HL-60/S4 treated with phorbol 12-myristate 13-acetate at 8.2 ng/mL for 4 days and 3 days (cell line): ENCODE measurements around the gene WBP1L.
"Not testable (repeated sequence)": the region's sequence is repeated elsewhere in the genome, so short reads cannot be mapped to it uniquely, and the experiment has no call there.

Experiments used
- in situ Hi-C: fragments of 300-500 bp; cut with MboI; formaldehyde crosslinking; loops from 2 replicates; pipeline ENCODE4 v1.15.0; 2022; ENCODE audit warnings: low sequenced_read_pairs

The WBP1L gene

DNA sequence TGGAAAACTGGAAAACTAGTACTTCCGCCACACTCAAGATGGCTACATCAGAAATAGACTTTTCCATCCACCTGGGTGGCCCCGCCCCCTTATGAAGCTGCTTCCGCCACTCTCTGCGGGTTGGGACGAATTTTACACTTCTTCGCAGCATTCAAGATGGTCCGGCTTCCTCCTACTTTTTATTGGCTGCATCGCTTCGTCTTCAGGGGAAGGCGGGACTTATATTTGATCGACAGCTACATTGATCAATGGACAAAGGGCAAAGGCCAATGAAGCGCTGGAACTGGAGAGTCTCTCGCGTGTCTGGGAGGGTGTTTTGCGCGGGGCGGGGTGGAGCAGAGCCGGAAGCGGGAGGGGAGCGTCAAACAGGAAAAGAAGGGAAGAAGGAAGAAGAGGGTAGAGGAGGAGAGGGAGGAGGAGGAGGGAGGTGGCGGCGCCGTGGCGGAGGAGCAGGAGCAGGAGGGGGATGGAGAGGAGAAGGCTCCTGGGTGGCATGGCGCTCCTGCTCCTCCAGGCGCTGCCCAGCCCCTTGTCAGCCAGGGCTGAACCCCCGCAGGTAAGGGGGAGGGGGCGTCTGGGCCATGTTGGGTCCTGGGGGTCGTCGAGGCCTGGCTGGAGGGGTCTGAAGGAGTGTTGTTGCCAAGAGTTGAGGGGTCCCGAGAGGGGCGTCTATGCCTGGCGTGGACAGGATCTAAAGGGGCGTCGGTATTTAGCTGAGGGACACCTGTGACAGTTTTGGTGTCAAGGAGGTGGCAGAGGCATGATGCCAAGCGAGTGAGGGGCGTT, at the start of gene WBP1L:
TSS of gene WBP1L (plus strand) at position 361 of the 786 bp plus-strand sequence. CDS start at position 467, 106 bp downstream.
- in situ Hi-C loops, result loop anchor here (5.0 to 25.0 kb wide), 2 partner anchors 69 to 319 kb away; no protein-coding TSS in a partner anchor

- in situ Hi-C loops, result not testable (repeated sequence)
Observed at GRCh38 chr10:102695401-102695800, 48.3 kb upstream of the WBP1L start.

DNA sequence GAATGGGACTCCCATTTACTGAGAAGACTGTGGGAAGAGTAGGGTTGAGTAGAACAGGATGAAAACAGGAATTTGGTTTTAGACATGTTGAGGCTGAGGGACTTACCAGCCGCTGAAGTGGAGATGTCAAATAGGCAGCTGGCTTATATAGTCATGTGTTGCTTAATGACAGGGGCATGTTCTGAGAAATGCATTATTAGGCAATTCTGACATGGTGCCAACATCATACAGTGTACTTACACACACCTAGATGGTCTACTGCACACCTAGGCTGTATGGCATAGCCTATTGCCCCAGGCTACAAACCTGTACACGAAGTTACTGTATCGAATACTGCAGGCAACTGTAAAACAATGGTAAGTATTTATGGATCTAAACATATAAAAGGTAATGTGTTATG, 47.0 kb upstream of the WBP1L start:
- in situ Hi-C loops, result no loop called here

GRCh38 chr10:102698894-102699293, 44.9 kb upstream of the WBP1L start:
- in situ Hi-C loops, result no loop called here

DNA sequence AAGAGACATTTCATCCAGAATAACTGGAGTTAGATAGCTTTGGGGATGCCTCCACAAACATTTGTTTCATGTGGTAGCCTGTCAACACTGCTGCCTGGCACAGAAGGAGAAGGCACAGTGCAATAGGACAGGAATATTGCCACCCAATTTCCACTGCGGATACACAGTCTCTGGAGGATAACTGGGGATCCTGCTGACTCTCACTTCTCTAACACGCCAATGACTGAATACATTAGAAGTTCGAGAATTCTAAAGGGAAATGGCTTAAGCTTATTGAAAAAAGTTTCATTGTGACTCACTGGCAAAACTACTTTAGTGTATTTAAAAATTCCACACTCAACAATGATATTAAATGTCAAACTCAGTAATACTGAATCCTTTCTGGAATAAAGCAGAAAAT, 42.5 kb upstream of the WBP1L start:
- in situ Hi-C loops, result no loop called here

- in situ Hi-C loops, result no loop called here
Observed at GRCh38 chr10:102701796-102702195, 42.0 kb upstream of the WBP1L start.

DNA sequence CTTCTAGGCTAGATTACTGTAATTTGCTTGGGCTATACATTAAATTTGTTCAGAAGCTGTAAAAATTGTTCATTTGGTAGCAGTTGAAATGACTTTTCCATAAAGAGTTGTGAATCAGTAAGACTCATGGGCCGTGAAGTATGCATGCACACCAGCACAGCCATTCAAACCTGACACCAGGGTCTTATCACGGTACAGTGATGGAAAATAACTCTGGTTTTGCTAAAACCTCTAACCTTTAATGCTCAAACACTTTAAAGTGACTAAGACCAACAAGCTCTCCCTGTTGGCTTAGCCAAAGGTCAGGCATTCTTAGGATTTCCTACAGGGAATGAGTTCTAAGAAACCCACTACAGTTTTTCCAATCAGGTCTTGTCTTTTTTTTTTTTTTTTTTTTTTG, 41.0 kb upstream of the WBP1L start:
- in situ Hi-C loops, result no loop called here

DNA sequence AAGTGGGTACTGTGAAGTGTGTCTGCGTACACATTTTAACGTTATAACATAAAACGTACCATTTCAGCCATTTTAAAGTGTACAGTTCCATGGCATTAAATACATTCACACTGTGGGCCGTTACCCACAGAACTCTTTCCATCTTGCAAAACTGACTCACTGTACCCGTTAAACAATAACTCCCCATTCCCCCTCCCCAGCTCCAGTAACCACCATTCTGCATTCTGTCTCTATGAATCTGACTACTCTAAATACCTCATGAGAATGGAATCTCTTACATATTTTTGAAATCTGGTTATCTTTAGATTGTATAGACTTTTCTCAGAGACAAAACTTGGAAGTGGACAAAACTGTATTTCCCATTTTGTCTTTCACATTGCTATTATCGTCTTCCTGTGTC, 38.8 kb upstream of the WBP1L start:
- in situ Hi-C loops, result no loop called here

- in situ Hi-C loops, result no loop called here
Observed at GRCh38 chr10:102705531-102705930, 38.2 kb upstream of the WBP1L start.

DNA sequence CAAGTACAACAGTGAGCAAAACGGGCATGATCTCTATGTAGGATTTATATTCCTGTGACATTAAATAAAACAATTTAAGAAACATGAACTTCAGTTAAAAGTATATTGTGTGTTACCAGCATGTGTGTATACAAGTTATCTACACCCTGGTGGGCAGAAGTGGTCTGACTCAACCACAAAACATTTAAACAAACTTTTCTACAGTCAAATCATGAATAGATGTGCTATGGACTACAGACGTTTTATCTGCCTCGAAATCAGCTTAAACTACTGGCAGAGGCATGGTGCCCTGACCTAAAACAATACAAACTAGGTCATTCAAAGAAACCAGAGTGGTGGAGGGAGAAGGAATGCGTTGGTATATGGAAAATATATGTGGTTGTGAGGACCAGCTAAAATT, 33.1 kb upstream of the WBP1L start:
- in situ Hi-C loops, result no loop called here

GRCh38 chr10:102712089-102712488, 31.7 kb upstream of the WBP1L start:
- in situ Hi-C loops, result no loop called here

DNA sequence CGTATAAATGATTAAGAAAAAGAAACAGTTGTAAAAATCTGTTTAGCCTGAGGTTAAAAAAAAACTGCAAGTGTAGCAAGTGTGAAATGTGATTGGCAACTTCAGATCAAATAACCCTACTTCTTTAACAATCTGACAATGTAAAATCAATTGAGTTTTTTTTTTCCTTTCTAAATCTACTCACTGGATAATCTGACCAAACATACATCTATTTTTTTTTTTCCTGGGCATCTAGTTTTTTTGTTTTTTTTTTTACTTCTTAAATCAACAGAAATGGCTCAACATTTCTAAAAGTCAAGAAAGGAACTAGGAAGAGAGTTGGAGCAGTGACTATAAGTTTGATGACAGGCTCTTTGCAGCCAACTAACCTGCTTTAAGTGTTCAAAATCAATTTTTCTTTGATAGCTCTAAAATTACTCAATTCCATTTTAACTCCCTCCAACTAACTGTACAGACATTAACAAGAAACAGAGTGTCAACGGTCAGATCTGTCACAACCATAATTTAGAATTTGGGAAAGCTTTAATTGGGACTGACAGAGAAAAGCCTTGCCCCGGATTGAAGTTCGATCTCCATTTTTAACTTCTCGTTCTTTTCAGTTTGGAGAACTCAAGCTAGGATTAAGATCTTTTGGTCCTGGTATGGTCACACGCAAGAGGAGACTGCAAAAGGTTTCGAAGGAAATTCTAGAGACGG, 30.8 kb upstream of the WBP1L start:
- in situ Hi-C loops, result no loop called here

DNA sequence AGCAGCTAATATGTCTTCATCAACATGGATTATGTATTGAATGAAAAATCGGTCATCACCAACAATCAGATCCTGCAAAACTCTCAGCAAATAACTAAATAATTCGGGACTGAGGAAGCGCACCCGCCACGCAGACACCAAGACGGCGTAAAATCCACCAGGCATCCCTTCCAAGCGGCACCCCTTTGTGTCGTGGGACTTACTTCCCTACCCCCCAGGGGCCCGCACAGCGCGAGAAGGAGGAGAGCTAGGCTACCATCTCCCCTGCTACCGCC, 30.3 kb upstream of the WBP1L start:
- in situ Hi-C loops, result no loop called here

- in situ Hi-C loops, result no loop called here
Observed at GRCh38 chr10:102713814-102714620, 29.7 kb upstream of the WBP1L start, which contains the start of gene ARL3. TSS of gene ARL3 (minus strand) at chr10:102714397. CDS start at chr10:102714275, 122 bp downstream.

GRCh38 chr10:102714621-102715455, 28.9 kb upstream of the WBP1L start, which contains the start of gene SFXN2:
TSS of gene SFXN2 (plus strand) at chr10:102714636. CDS start at chr10:102726637, 12,001 bp downstream.
- in situ Hi-C loops, result no loop called here

- in situ Hi-C loops, result no loop called here
Observed at GRCh38 chr10:102715880-102716279, 27.9 kb upstream of the WBP1L start.

- in situ Hi-C loops, result not testable (repeated sequence)
Observed at GRCh38 chr10:102716900-102717565, 26.7 kb upstream of the WBP1L start.

GRCh38 chr10:102718220-102718619, 25.5 kb upstream of the WBP1L start:
- in situ Hi-C loops, result no loop called here

GRCh38 chr10:102720337-102720736, 23.4 kb upstream of the WBP1L start:
- in situ Hi-C loops, result loop anchor here (10.0 kb wide), 1 partner anchor 114 kb away; the partner anchor contains the start of gene CYP17A1

DNA sequence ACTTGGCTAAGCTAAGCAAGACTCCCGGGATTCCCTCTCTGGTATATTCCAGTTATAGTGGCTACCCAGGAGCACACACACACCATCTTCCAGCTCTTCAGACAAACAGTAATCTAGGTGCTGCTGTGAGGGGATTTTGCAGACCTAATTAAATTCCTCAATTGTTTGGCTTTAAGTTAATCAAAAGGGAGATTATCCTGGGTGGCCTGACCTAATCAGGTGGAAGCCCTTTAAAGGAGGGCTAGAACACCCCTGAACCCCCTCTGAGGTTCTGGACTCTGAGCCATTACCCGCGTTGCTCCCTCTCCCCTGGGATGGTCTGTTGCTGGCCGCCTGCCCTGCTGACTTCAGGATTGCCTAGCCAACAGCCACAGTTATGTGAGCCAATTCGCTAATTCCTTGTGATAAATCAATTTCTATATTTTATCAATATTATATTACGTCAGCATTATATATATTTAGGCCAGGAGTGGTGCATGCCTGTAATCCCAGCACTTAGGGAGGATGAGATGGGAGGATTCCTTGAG, 22.9 kb upstream of the WBP1L start:
- in situ Hi-C loops, result loop anchor here (10.0 kb wide), 1 partner anchor 114 kb away; the partner anchor contains the start of gene CYP17A1
